IPS DF 19.7 (cell line): ENCODE results near the gene AKR1B1.

Experiments
- DNase-seq: peaks from one replicate; pipeline ENCODE4 v3.0.0-alpha.2; 2013; ENCODE audit warnings: low read depth, low spot score

AKR1B1 gene

DNA sequence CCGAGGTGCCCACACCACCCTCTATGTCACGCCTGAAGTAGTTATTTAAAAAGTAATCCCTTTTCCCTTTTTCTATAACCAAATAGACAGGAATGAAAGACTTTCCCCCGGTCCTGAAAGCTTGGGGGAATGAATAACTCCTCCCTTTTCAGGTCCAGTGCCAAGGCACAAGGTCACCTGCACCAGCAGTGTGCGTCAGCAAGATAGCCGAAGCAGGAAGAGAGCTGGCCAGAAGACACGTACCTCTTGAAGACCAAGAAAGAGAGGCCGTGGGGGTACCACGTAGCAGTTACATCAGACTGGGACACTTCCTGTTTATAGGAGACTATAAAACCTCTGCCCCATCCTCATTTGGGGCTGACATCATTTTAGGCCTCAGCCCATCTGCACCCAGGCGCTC lies 10.7 kb upstream of the AKR1B1 start:
- DNase-seq, result no peak

DNA sequence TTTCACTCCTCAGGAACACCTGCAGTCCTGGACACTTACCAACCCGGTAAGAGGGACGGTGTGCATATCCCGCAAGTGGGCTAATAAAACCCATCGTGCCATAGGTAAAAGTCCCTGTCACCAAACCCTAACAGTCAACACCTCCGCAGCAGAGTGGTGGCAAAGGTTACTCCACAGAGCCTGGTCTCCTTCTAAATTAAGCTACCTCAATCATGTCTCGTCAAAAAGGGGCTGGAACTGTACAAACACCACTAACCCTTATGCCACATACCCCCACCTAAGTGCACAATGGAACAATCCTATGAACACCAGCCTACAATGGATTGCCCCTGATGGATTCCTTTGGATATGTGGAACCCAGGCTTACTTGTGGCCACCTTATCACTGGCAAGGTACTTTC lies 9.6 kb upstream of the AKR1B1 start:
- DNase-seq, result no peak

DNA sequence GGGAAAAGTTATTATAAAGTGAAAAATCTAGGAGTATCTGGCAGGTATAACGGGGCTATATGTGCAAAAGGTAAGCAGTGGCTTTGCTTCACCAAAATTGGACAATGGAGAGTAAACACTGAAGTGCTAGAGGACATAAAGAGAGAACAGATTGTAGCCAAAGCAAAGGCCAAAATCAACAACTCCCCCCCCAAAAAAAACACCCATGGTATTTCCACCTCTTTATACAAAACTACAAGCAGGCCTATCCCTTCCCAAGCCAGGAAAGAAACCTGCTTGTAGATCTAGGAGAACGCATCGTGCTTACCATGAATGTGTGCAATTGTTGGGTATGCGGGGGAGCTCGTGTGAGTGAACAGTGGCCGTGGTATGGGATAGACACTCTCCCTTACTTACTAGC lies 9.2 kb upstream of the AKR1B1 start:
- DNase-seq, result no peak

DNA sequence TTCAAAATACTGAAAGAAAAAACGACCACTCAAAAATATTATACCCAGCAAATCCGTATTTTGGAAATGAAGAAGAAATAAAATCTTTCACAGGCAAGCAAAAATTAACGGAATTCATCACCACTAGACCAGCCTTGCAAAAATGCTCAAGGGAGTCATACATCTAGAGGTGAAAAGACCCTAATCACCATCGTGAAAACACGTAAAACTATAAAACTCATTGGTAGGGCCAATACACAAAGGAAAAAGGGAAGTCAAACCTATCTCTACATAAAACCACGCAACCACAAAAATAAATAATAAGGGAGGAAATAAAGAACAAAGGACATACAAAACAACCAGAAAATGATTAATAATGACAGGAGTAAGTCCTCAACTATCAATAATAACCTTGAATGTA lies 6.6 kb upstream of the AKR1B1 start:
- DNase-seq, result no peak

DNA sequence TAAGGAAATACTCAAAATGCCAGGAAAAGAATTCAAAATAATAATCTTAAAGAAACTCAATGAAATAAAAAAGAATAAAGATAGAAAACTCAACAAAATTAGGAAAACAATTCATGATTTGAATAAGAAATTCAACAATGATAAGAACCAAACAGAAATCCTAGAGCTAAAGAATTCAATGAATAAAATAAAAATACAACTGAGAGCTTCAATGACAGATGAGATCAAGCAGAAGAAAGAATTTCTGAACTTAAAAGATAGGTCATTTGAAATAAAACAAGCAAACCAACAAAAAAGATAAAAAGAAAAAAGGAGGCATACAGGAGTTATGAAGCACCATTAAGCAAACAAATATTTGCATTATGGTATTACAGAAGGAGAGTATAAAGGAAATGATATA lies 5.6 kb upstream of the AKR1B1 start:
- no peak for DNase-seq

DNA sequence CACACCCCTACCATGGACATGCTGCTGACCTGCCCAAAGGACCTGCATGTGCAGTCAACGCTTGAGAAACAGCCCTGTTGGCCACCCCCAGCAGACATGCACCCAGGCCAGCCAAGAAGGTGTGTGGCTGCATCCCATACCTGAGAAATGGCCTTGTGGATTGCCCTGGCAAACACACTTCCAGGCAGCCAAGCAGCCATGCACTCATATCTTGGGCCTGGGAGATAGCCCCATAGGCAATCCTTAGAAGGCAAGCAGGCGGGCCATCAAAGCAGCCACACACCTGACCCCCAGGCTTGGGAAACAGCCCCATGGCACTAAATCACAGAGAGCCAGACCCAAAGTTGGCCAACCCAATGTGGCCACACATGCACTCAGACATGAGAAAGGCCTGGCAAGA lies 4.9 kb upstream of the AKR1B1 start:
- DNase-seq, result no peak

DNA sequence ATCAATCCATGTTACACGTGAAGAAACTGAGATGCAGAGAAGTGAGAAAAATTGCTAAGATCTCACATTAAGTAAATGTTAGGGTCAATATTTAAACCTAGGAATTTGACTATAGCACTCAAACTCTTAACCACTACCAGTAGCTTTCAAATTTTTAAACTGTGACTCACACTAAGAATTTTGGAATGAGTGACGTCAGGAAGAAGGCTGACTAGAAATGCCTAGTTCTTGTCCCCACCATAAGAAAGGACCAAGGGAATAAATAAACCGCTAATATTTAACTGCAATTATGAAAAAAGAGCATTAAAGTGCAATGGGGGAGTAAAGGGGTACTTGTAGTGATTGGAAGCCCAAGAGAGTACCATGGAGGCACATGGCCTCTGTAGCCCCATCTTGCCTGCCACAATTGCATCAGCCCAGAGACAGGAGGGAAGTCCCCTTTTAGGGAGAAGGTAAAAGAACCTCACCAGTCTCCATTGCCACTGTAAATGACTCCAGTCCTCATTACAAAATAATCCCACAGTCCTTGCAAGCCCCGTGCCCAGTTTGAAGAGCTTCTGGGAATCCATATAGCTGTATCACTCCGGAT lies 3.5 kb upstream of the AKR1B1 start:
- DNase-seq, result no peak

DNA sequence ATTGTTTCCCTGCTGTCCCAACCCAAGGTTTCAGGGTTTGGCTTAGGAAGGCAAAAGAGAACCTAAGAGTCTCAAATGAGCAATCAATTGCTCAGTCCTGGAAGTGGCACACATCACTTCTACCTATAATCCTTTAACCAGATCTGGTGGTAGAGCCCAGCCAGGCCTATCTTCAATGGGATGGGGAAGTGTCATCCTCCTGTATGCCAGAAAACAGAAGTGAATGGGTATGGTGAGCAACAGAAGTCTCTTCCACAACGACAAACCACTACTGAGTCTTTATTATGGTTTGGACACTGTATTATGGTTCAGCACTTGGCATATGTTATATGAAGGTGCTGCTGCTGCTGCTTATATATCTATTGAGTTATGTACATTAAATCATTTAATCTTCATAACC lies 3.0 kb upstream of the AKR1B1 start:
- DNase-seq, result no peak

DNA sequence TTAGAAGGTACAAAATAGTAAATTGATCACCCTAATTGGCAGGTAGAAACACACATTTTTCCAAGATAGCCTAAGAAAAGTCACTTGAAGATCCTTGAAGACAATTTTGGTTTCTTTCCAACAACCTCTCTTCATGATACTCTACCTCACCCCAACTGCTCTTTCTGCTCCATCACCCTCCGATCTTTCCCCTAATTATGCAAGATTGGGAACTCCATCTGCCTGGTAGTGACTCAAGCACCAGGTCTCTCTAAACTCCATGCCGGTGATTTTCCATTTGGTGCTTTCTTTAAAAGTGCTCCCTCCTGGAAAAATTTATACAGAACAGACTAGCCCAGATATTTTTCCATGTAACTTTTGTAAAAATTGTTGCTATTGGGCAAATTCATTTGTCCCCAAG lies 1.1 kb upstream of the AKR1B1 start:
- no peak for DNase-seq

DNA sequence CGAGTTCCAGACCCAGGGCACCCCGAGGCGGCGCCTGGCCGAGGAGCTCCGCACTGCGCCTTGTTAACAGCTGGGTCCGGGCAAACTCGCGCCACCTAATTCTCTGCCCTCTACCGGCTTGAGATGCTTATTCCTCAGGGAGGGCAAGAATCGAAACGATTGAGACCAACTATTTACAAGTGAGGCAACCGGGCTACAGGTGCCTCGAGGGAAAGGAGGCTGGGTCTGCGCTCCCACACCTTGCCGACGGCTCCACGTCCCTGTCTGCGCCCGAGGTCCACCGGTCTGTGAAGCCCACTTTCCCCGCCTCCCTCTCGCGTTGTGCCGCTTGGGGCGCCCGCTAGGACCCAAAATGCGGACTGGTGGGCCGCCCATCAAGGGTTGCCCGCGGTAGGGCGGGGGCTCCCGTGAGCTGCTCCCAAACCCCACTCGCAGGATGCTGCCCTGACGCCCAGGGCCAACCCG lies 527 bp downstream of the AKR1B1 start:
- peak; percentile 30 for DNase-seq

DNA sequence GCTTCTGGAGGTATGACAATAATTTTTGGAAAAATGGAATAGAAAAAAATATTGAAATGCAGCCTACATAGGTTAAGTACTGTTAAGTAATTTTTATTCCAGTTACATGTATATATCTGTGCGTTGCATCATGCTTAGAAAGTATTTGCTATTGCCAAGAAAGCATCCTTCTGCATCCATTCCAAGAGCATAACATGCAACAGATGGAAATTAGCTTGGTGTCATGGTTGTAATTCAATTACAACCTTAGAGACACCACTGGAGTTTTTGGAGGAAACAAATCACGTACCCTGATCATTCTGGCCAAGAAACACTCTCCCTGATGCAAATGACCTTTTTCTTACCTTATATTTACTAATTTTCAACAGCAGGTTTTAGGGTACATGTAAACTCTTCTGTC lies 1.7 kb downstream of the AKR1B1 start:
- DNase-seq, result no peak

DNA sequence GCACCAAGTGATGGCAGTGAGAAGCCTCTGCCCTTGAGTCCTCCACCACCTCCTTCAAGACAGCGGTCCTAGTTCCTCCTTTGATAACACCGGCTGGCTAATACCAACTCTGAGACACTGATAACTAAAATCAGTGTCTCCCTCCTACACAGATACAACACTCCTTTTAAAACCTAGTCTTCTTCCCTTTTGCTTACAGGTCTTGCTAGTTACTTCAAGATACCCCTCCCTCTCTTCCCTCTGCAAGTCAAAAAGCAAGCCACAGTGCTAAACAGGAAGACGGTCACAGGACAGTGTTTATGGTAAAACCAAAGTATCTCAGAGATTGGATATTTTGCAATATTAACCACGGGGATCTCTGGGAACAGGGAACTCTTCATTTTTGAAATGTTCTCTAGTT lies 4.6 kb downstream of the AKR1B1 start:
- DNase-seq, result no peak

DNA sequence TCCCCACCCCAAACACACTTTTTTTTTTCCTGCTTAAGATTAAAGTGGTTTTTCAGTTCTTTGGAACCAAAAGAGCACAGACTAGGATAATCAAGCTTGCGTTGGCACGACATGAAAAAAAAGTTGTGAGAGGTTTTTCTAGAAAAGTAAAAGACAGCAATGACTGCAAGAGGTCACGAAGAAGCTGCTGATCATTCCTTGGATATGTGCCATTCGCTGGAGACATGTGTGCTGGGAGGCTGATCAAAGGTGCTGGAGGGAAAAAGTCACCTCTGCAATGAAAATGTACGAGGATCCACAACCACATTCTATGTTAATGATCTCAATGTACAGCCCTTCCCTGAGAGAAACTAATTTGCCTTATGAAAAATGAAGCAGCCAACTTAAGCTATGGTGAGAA lies 5.4 kb downstream of the AKR1B1 start:
- no peak for DNase-seq

DNA sequence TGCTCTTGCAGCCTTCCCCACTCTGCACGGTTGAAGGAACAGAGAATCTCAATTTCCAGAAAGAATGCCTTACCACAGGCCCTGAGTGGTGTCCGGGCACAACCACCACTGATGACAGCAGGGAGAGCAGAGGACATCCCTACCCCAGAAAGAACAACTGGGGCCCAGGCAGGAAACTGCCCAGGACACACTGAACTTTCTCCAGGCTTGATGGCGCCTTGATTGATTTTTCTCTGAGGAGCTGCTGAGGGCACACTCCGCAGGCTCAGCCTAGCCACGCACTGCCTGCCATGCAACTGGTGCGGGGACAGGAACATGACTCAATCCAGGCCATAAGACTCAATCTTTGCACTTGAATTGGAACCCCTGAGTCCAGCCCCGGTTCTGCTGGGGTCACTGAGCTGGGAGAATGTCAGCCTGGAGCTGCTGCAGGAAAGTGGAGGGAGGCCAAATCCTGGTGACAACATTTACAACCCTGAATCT lies 5.9 kb downstream of the AKR1B1 start:
- no peak for DNase-seq

DNA sequence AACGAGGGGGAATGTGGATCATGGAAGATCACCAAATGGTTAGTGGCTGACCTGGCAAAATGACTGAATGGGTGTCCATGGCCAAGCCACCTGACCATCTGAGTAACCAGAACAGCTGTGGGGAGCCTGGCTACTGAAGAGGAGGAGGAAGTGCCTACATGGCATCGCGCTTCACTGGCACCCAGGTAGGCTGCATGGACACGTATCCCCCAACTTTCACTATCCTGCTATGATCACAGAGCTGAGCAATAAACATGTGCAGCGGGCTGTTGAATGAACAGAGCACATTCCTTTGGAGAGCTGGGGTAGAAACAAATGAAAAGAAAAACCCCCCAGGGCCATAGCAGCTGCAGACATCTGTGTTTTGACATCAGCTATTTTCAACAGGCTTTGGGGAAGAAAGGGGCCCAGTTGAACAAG lies 6.5 kb downstream of the AKR1B1 start:
- no peak for DNase-seq

DNA sequence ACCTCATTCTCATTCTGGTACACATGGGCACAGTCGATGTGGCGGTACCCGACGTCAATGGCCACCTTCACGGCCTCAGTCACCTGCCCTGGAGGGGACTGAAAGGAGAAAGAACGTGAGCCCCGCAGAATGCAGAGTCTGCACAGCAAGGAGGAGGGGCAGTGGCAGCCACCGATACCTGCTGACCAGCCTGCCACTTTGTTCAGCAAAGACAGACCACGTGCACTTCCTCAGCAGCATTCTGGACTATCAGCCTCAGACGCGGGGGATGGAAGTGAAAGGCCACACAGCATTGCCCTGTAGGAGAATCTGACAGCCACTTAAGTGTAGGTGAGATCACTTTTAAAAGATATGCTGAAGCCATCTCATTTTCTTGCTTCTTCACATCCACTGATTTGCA lies 7.2 kb downstream of the AKR1B1 start:
- DNase-seq, result no peak

DNA sequence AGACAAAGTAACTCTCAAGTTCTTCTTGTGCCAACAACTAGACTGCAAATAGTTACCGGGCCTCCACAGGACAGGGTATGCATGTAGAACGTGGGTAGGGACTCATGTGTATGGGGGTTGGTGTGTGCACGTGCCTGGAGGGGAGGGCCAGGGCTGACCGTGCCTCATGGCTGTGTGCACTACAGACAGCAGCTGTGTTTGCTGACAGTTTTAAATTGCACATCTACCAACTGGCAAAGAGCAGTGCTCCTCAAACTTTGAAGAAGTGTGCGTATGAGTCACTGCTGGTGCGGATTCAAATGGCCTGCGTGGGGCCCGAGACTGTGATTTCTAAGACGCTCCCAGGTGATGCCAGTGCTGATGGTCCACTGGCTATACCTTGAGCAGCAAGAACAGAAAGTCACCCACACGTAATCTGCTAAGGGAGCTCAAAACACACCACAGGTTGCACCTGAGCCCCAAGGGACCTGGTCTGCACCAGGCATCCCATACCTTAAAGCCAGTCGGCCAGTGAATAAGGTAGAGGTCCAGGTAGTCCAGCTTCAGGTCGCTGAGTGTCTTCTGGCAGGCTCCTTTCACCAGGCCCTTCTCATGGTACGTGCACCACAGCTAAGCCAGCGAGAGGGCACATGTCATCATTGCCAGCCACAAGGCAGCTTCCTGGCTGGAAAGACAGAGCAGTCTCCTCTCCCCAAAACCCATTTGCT lies 8.5 kb downstream of the AKR1B1 start:
- DNase-seq, result no peak

DNA sequence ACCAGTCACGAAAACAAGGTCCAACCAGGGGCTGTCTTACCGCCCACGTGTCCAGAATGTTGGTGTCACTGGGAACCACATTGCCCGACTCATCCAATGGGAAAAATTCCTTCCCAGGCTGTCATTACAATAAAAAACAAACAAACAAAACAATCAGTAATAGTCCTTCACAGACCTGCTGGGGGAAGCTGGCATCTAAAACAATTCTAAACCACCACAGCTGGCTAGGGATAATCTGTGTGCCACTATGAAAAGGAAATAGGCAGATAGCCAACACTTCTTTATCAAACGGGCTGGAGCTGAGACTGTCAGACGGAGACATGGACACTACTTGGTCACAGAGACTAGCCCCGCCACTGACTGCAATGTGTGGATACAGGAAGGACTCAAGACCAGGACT lies 9.2 kb downstream of the AKR1B1 start:
- no peak for DNase-seq

DNA sequence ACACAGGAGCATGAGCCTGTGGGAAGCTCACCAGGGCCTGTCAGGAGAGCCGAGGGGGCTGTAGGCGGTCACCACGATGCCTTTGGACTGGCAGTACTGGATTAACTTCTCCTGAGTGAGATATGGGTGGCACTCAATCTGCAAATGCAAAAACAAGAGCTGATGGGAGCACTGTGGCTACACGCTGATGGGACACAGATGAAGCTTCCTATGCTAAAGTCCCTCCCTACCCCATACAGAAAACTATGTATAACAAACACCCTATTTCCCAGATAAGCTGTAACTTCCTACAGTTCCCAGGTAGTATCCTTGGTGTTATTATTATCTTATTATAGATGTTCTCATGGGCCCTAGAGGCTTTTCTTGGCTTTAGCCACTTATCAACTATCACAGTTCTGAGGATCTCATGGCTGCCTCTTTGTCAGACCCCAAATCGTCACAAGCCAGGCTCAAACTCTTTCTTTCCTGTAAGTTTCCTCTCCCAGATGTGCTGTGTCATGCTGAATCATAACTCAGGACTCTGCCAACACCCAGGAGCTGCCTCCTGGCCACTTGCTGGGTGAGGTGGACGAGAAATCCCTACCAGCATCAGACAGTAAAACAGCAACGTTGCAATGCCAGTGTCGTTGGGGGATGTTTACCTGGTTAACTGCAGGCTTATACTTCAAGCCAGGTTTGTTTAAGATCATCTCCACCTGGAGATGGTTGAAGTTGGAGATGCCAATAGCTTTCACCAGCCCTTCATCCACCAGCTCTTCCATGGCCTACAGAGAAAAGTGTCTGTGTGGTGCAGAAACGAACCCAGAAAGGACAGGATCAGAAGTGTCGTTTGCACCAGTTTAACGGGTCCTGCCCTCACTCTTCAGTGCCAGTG lies 10.3 kb downstream of the AKR1B1 start:
- no peak for DNase-seq

DNA sequence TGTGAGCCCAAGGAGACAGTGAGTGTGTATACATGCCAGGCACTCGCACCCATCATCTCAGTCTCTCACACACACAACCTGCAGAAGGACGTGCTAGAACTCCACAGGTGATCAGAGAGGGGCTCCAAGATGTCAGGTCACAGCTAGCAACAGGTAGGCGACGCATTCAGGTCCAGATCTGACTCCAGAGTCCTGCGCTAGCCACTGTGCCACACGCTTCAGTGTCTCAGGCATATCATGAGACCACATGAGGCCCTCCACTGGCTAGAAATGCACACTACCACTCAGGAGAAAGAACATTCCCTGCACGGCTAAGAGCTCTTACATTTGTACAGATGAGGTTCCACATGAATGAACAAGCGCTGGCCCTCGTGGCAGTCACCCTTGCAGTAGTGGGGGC lies 11.5 kb downstream of the AKR1B1 start:
- no peak for DNase-seq

DNA sequence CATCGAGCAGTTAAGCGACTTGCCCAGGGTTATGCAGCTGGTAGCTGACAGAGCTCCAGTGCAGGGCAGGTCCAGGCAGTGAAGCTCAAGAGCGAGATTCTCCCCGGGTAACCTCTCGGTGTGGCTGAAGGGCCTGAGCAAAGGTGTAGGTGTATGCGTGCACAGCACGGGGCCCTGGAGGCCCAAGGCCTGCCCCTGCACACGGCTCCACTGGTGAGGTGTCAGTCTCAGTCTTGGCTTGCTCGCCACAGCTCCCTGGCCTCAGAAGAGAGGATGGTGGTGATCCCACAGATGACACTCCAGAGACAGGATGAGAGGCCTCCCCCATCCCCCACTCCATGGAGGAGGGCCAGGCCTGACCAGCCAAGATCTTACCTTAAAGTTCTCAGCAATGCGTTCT lies 12.0 kb downstream of the AKR1B1 start:
- DNase-seq, result no peak

DNA sequence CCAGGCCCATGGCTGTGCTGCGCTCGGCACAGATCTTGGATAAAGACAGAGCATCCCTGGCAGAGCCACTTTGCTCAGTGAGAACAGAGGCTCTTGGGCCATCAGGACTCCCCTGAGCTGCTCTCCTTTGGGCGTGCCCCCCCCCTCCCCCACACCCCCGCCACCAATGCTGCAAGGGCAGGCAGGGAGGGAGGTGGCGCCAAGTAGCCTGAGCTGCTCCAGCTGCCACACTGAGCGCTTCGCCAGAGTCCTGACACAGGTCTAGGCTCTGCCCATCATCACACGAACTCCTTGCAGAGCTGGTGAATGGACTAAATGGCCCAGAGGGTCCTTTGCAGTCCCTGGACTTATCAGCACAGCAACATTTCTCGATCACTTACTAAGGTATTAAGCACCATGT lies 12.5 kb downstream of the AKR1B1 start:
- DNase-seq, result no peak

DNA sequence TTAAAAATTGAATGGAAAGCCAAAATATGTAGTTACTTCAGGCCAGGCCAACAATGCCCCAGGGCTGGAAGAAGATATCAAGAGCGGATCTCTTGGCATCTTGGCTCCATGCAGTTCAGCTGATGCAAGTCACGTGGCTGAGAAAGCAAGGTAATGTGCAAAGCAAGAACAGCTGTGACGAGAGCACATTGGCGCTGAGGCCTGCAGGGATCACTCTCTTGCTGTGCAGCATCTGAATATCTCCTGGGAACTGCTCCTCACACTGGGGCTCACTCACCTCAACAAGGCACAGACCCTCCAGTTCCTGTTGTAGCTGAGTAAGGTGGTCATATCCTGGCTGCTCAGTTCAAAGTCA lies 14.0 kb downstream of the AKR1B1 start:
- DNase-seq, result no peak
